Smooth muscle cell (in vitro differentiated cells): ENCODE data around the gene LRRTM4. TPM values are rescaled to one million over a fixed set of nuclear protein-coding genes. Genes with fewer than 3 reads are reported as not detected.
"Not testable (repeated sequence)": the region's sequence is repeated elsewhere in the genome, so short reads cannot be mapped to it uniquely, and the experiment has no call there.

ENCODE experiments used
- DNase-seq: peaks from one replicate; lab custom pipeline; 2025; ENCODE audit not compliant: unreplicated experiment; lab: John Stamatoyannopoulos, UW
- H2AFZ ChIP-seq: fragments of 200-600 bp; sonication (generic); 2 replicates; pipeline ENCODE4 v1.6.0; 2016; ENCODE audit warnings: antibody characterized with exemption, low read depth, mild to moderate bottlenecking
- H3F3A ChIP-seq: fragments of 200-600 bp; sonication (generic); 2 replicates; pipeline ENCODE4 v1.6.0; 2017; ENCODE audit warnings: antibody characterized with exemption, low read depth
- H3K27ac ChIP-seq: fragments of 200-600 bp; sonication (generic); 2 replicates; pipeline ENCODE4 v1.5.1; 2016; ENCODE audit warnings: low read depth, mild to moderate bottlenecking
- H3K27me3 ChIP-seq: fragments of 200-600 bp; sonication (generic); 2 replicates; pipeline ENCODE4 v1.6.1; 2016; ENCODE audit warnings: low read depth, mild to moderate bottlenecking
- H3K36me3 ChIP-seq: fragments of 200-600 bp; sonication (generic); 2 replicates; pipeline ENCODE4 v1.5.1; 2016; ENCODE audit warnings: low read depth
- H3K4me1 ChIP-seq: fragments of 200-600 bp; sonication (generic); 2 replicates; pipeline ENCODE4 v1.5.1; 2016; ENCODE audit warnings: low read depth
- H3K4me2 ChIP-seq: fragments of 200-600 bp; sonication (generic); 2 replicates; pipeline ENCODE4 v1.6.0; 2016; ENCODE audit warnings: mild to moderate bottlenecking
- H3K4me3 ChIP-seq: fragments of 200-600 bp; sonication (generic); 2 replicates; pipeline ENCODE4 v1.5.1; 2016; ENCODE audit warnings: mild to moderate bottlenecking
- H3K79me2 ChIP-seq: fragments of 200-600 bp; sonication (generic); 2 replicates; pipeline ENCODE4 v1.6.0; 2016; ENCODE audit warnings: low read depth, mild to moderate bottlenecking
- H3K9ac ChIP-seq: fragments of 200-600 bp; sonication (generic); 2 replicates; pipeline ENCODE4 v1.6.0; 2016; ENCODE audit warnings: low read depth
- H3K9me3 ChIP-seq: fragments of 200-600 bp; sonication (generic); replicated peaks from 2 replicates; pipeline ENCODE4 v1.5.1; 2016; ENCODE audit warnings: low read depth
- H4K20me1 ChIP-seq: fragments of 200-600 bp; sonication (generic); 2 replicates; pipeline ENCODE4 v1.6.0; 2016; ENCODE audit warnings: low read depth
- CTCF ChIP-seq: fragments of 200-600 bp; sonication (generic); IDR thresholded peaks from 2 replicates; pipeline ENCODE4 v1.5.1; 2017; ENCODE audit warnings: borderline replicate concordance, mild to moderate bottlenecking, antibody characterized with exemption; ENCODE audit not compliant: insufficient read depth, poor library complexity, severe bottlenecking
- WGBS: methylation state at CpG from one replicate; pipeline ENCODE4 v1.1.7; 2016; ENCODE audit warnings: low lambda C conversion rate; 5-methylcytosine and 5-hydroxymethylcytosine counted together
- polyA plus RNA-seq: library from polyadenylated mRNA; unstranded; fragments of >200 nt; fragmentation: Nextera tagmentation; extraction: Ambion mirVana; gene quantifications from 2 replicates; pipeline ENCODE4 v1.2.1, GENCODE V29; 2016
- total RNA-seq: library from RNA; depleted of rRNA; stranded (reverse); fragments of >200 nt; gene quantifications from 2 replicates; pipeline ENCODE4 v1.2.3, GENCODE V29; 2014

Gene LRRTM4
- total and polyA plus RNA-seq, 2 experiments from 2014 or later = 1.4 to 5.5 TPM

GRCh38 chr2:77104554-77104953 is 417.6 kb downstream of the LRRTM4 start:
- H3K79me2 ChIP-seq = no peaks in the 10 kb centered on the region
- DNase-seq = no peak
- no peaks in the 10 kb centered on the region for H4K20me1 ChIP-seq
- H3K4me2 ChIP-seq = no peak overlapping the region
- WGBS = 73% methylated on average over 6 of the region's 6 CpGs
- H3K9me3 ChIP-seq = no peaks in the 10 kb centered on the region
- H3K9ac ChIP-seq = no peak overlapping the region
- H3K4me1 ChIP-seq = no peaks in the 10 kb centered on the region
- no peaks in the 10 kb centered on the region for H3K27me3 ChIP-seq
- TF ChIP-seq CTCF = no peak
- H3K4me3 ChIP-seq = no peak overlapping the region
- no peaks in the 10 kb centered on the region for H3K36me3 ChIP-seq
- no peak overlapping the region for H2AFZ ChIP-seq
- H3K27ac ChIP-seq = no peak overlapping the region
- H3F3A ChIP-seq = no peaks in the 10 kb centered on the region

- no peak overlapping the region for H3K27ac ChIP-seq
- H3K9ac ChIP-seq = no peak overlapping the region
- WGBS = 86% methylated on average over 2 of the region's 2 CpGs
- H3K4me2 ChIP-seq = no peak overlapping the region
- no peak overlapping the region for H2AFZ ChIP-seq
- no peak for DNase-seq
- no peaks in the 10 kb centered on the region for H3K36me3 ChIP-seq
- TF ChIP-seq CTCF = no peak
- no peaks in the 10 kb centered on the region for H4K20me1 ChIP-seq
- no peaks in the 10 kb centered on the region for H3K9me3 ChIP-seq
- no peaks in the 10 kb centered on the region for H3K27me3 ChIP-seq
- H3K4me1 ChIP-seq = no peaks in the 10 kb centered on the region
- no peaks in the 10 kb centered on the region for H3K79me2 ChIP-seq
- H3F3A ChIP-seq = no peaks in the 10 kb centered on the region
- H3K4me3 ChIP-seq = no peak overlapping the region
Observed at GRCh38 chr2:77102927-77103326, 419.2 kb downstream of the LRRTM4 start.

- Histone ChIP-seq H3K4me1 (no peaks in the 10 kb centered on the region), H3K79me2 (no peaks in the 10 kb centered on the region), H3K4me3 (no peak overlapping the region), H2AFZ (no peak overlapping the region), H3K27me3 (no peaks in the 10 kb centered on the region), H3K4me2 (no peak overlapping the region), H3K27ac (no peak overlapping the region), H3F3A (no peaks in the 10 kb centered on the region), H3K36me3 (no peaks in the 10 kb centered on the region), H3K9ac (no peak overlapping the region), H3K9me3 (no peaks in the 10 kb centered on the region), H4K20me1 (no peaks in the 10 kb centered on the region)
- TF ChIP-seq CTCF = no peak
- 75% methylated on average over 8 of the region's 8 CpGs for WGBS
- DNase-seq = no peak
Observed at GRCh38 chr2:77101796-77102452, 420.3 kb downstream of the LRRTM4 start.

GRCh38 chr2:77099961-77100360 is 422.2 kb downstream of the LRRTM4 start:
- Histone ChIP-seq H3K4me1 (no peaks in the 10 kb centered on the region), H4K20me1 (no peaks in the 10 kb centered on the region), H3K9me3 (no peaks in the 10 kb centered on the region), H3K27ac (no peak overlapping the region), H3K36me3 (no peaks in the 10 kb centered on the region), H3K79me2 (no peaks in the 10 kb centered on the region), H3F3A (no peaks in the 10 kb centered on the region), H3K9ac (no peak overlapping the region), H3K27me3 (no peaks in the 10 kb centered on the region), H3K4me3 (no peak overlapping the region), H3K4me2 (no peak overlapping the region), H2AFZ (no peak overlapping the region)
- WGBS = 100% methylated on average over 2 of the region's 2 CpGs
- no peak for DNase-seq
- TF ChIP-seq CTCF = no peak

- not testable (repeated sequence) for H3K4me3 ChIP-seq, H3K79me2 ChIP-seq, H3K27ac ChIP-seq, DNase-seq, H3K36me3 ChIP-seq, H3K4me2 ChIP-seq, H3K27me3 ChIP-seq, H3F3A ChIP-seq, H2AFZ ChIP-seq, H3K9ac ChIP-seq, H4K20me1 ChIP-seq, H3K4me1 ChIP-seq, H3K9me3 ChIP-seq
- 86% methylated on average over 8 of the region's 8 CpGs for WGBS
Observed at GRCh38 chr2:77095525-77095924, 426.7 kb downstream of the LRRTM4 start.
